GM19372 (cell line): ENCODE measurements around the gene ABCC3.

Experiments
- ATAC-seq: cut with Tn5 transposase; IDR thresholded peaks from one replicate; pipeline ENCODE4 v1.9.1; 2021; ENCODE audit warnings: mild to moderate bottlenecking, low read depth, moderate library complexity; ENCODE audit not compliant: unreplicated experiment

ABCC3 gene

DNA sequence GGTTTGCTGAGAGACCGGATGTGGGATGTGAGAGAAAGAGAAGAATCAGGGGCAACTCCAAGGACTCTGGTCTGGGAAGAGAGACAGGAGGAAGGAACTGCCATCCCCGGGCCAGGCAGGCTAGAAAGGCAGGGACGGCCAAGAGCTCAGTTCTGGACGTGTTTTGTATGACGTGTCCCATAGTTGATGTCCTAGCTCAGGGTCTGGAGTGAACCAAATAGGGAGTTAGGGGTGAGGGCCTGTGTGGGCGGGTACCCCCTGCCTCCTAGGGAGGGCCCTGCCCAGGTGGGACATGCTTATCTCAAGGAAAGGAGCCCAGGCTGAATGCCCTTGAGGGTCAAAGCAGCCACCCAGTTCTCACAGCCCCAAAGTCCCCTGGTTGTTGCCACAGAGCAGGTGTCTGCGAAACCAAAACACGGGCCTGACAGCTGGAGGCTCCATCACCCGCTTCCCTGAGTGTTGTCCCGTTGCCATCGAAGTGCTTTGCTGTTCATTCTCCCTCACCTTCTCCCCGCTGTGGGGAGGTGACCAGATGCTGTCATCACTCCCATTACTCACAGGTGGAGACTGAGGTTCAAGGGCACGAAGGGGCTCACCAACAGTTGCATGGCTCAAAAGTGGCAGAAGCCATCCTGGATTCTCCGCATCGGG lies 7.5 kb downstream of the ABCC3 start:
- no peak for ATAC-seq

DNA sequence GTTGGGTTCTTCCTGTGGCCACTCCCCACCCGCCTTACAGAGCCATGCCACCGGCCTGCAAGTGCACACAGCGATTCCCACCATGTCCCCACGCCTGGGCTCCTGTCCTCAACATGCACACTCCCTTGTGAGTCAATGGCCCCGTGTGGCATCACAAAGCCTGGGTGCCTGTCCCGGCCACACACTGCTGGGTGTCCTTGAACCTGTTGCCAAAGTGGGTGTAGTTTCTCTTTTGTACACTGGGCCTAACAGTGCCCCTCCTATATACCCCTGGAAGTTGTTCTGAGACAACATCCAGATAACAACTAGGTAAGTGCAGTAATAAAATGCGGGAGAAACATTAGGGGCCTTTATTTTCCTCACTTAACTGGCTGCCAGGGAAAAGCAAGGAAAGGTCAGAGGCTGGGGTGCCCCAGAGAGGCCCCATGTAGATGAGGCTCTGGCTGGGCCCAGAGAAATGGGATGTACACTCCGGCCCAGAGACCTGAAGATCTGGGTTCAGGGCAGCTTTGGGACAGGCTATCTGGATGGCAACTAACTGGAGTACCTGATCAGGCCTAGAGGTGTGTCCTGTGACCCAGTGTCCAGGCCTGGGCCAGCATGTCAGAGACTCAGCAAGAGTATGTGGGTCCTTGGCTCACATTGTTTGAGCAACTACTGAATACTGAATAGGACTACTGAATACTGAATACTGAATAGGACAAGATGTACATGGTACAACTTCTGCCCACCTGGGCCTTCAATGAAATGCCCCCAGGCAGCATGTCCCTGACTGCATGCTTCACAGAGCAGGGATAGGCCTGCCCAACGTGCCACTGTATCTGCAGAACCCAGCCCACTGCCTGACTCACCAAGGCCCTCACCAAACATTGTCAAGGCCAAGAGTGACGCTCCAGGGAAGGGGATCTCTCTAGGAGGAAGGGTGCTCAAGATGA lies 8.3 kb downstream of the ABCC3 start:
- ATAC-seq: no peak

DNA sequence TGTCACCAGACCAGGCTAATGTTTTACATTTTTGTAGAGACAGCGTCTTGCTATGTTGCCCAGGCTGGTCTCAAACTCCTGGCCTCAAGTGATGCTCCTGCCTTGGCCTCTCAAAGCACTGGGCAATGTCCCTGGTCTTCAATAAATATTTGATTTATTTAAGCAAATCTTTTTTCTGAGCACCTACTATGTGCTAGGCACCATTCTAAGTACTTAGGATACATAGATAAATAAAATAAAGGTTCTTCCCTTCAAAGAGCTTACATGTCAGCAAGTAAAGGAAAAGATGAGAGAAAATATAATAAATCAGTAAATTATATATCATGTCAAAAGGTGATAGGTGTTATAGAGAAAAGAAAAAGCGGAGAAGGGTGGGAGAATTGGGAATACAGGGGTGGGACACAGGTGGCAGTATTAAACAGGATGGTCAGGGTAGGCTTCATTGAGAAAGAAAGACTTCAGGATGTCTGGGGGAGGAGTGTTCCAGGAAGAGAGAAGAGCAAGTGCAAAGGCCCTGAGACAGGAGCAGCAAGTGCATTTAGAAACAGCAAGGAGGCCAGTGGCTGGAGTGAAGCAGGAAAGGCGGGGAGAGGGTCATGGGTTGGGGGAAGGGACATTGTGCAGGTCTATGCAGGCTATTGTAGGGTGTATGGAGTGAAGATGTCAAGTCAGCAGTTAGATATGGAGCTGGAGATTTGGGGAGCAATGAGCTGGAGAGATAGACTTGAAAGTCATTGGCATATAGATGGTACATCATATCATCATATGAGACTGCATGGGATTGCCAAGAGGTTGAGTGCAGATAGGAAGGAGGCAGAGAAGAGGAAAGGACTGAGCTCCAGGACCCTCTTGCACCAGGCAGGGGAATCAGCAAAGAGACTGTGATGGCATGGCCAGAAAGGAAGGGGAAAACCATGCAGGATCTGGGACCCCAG lies 11.3 kb downstream of the ABCC3 start:
- no peak for ATAC-seq

- no peak for ATAC-seq
These were observed 12.5 kb downstream of the ABCC3 start for GRCh38 chr17:50647187-50647586.

- ATAC-seq: no peak
These were observed 14.6 kb downstream of the ABCC3 start for GRCh38 chr17:50649042-50649908.

DNA sequence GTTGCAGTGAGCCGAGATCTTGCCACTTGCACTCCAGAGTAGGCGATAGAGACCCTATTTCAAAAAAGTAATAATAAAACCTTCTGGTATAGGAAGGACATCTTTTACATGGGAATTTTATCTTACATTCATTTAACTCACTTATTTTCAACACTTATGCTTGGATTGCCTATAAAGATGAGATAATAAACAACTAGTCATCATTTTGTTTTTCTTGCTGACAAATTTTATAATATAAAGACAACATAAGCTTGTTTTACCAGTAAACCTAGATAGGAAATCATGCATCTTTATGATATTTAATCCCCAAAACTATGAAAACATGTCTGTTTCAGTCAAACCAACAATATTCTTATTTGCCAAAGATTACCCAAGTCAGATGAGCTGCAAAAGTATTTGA lies 17.0 kb downstream of the ABCC3 start:
- ATAC-seq: no peak

GRCh38 chr17:50653738-50654137 lies 19.1 kb downstream of the ABCC3 start:
- ATAC-seq: no peak

DNA sequence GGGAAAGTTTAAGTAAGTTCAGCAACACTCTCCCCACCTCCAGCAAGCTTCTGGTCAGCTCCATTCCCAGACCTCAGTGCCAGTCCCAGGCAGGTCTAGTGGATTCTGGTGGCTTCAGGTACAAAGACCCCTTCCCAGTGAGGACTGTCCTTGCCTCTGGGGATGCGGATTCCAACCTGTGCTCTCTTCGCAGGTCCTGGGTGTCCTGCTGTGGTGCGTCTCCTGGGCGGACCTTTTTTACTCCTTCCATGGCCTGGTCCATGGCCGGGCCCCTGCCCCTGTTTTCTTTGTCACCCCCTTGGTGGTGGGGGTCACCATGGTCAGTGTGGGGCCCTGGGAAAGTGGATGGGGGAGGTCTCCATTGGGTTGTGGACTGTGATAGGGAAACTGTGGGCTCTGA lies 21.8 kb downstream of the ABCC3 start:
- ATAC-seq: no peak

- ATAC-seq: no peak
These were observed 22.4 kb downstream of the ABCC3 start for GRCh38 chr17:50657054-50657453.

DNA sequence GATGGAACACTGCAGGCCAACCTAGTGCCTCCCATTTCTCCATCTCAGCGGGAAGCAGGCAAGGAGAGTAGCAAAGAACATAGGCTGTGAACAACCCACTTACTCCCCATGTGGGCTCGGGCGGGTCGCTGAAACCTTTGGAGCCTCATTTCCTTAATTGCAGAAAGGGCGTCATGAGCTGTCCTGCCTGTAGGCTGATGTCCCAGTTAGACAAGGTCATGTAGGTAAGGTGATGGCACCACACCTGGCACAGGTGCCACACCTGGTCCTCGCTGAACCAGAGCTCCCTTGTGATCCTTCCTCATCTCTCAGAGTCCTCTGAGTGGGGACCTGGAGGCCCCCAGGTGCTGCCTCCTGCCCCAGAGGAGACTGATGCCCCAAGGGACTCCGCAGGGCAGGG lies 22.9 kb downstream of the ABCC3 start:
- ATAC-seq: no peak

- no peak for ATAC-seq
These were observed 23.9 kb downstream of the ABCC3 start for GRCh38 chr17:50658616-50659015.

- ATAC-seq: no peak
These were observed 24.5 kb downstream of the ABCC3 start for GRCh38 chr17:50659179-50659578.

GRCh38 chr17:50660042-50660886 lies 25.6 kb downstream of the ABCC3 start:
- ATAC-seq: no peak

- no peak for ATAC-seq
These were observed 26.2 kb downstream of the ABCC3 start for GRCh38 chr17:50660887-50661345.

GRCh38 chr17:50661348-50661747 lies 26.7 kb downstream of the ABCC3 start:
- no peak for ATAC-seq

- ATAC-seq: no peak
These were observed 27.2 kb downstream of the ABCC3 start for GRCh38 chr17:50661795-50662391.

DNA sequence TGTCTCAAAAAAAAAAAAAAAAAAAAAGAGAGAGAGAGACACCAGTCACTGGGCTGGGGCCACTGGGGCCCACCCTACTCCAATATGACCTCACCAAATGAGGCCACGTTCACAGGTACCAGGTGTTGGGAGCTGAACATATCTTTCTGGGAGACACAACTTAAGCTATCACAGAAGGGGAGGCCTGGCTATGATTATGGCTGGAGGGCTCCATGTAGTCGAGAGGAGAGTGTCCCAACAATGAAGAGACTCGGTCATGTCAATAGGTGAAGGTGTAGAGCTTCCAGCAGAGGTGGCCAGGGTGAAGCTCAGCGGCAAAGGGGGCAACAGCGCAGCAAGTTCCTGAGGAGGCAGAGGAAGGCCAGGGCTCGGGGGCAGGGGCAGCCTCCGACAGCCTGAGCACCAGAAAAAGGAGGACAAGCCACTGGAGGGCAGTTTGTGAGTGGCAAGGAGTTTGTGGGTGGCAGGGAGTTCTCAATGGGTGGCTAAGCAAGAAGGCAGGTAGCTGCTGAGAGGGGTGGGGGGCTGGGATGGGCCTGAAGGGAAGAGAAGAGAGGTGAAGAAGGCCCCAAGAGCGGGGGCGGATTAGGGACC lies 28.0 kb downstream of the ABCC3 start:
- ATAC-seq: no peak

- no peak for ATAC-seq
These were observed 29.2 kb downstream of the ABCC3 start for GRCh38 chr17:50663812-50664374.
